H9 (cell line): Measurements from ENCODE around the gene POLD3. TPM values are rescaled to one million over a fixed set of nuclear protein-coding genes. Genes with fewer than 3 reads are reported as not detected.

Source experiments
- DNase-seq: peaks from one replicate; pipeline ENCODE4 v3.0.0-alpha.2; 2017
- H2AFZ ChIP-seq: one replicate; pipeline ENCODE4 v1.6.1; 2013; ENCODE audit warnings: mild to moderate bottlenecking, low read length, control low read depth, moderate library complexity
- H2AK5ac ChIP-seq: 2 replicates; pipeline ENCODE4 v1.6.1; 2013; ENCODE audit warnings: low read length, control low read depth, mixed read lengths; ENCODE audit not compliant: insufficient read length
- H2BK120ac ChIP-seq: one replicate; pipeline ENCODE4 v1.6.1; 2013; ENCODE audit warnings: low read depth, mild to moderate bottlenecking, low read length, control low read depth, inconsistent platforms; ENCODE audit not compliant: poor library complexity, severe bottlenecking
- H2BK12ac ChIP-seq: 2 replicates; pipeline ENCODE4 v1.6.1; 2013; ENCODE audit warnings: low read length, control low read depth, mixed read lengths, low read depth; ENCODE audit not compliant: insufficient read length
- H2BK15ac ChIP-seq: 2 replicates; pipeline ENCODE4 v1.6.1; 2013; ENCODE audit warnings: low read depth, low read length, control low read depth
- H2BK20ac ChIP-seq: one replicate; pipeline ENCODE4 v1.6.1; 2013; ENCODE audit warnings: low read depth, mild to moderate bottlenecking, low read length, control low read depth, inconsistent platforms; ENCODE audit not compliant: poor library complexity, severe bottlenecking
- H2BK5ac ChIP-seq: 2 replicates; pipeline ENCODE4 v1.6.1; 2013; ENCODE audit warnings: low read length, control low read depth, mixed read lengths; ENCODE audit not compliant: insufficient read length
- H3K14ac ChIP-seq: 2 replicates; pipeline ENCODE4 v1.6.1; 2013; ENCODE audit warnings: low read length, control low read depth; ENCODE audit not compliant: insufficient read depth
- H3K18ac ChIP-seq: 2 replicates; pipeline ENCODE4 v1.6.1; 2013; ENCODE audit warnings: low read depth, mild to moderate bottlenecking, mixed read lengths, low read length, control low read depth; ENCODE audit not compliant: insufficient read length
- H3K23ac ChIP-seq: 2 replicates; pipeline ENCODE4 v1.6.1; 2013; ENCODE audit warnings: low read length, control low read depth, mixed read lengths, low read depth; ENCODE audit not compliant: insufficient read length
- H3K23me2 ChIP-seq: 2 replicates; pipeline ENCODE4 v1.6.1; 2013; ENCODE audit warnings: low read depth, mild to moderate bottlenecking, mixed read lengths, low read length, control low read depth; ENCODE audit not compliant: insufficient read length, poor library complexity, severe bottlenecking
- H3K27ac ChIP-seq: 2 replicates; pipeline ENCODE4 v1.5.1; 2013; ENCODE audit warnings: low read length, control low read depth, mixed read lengths, low read depth; ENCODE audit not compliant: insufficient read length
- H3K27me3 ChIP-seq: 2 replicates; pipeline ENCODE4 v1.6.1; 2013; ENCODE audit warnings: low read length, control low read depth, inconsistent platforms; ENCODE audit not compliant: insufficient read depth
- H3K4ac ChIP-seq: 2 replicates; pipeline ENCODE4 v1.6.1; 2013; ENCODE audit warnings: low read depth, mild to moderate bottlenecking, control low read depth, inconsistent platforms, low read length, moderate library complexity
- H3K4me1 ChIP-seq: 2 replicates; pipeline ENCODE4 v1.6.1; 2013; ENCODE audit warnings: low read length, control low read depth, inconsistent platforms; ENCODE audit not compliant: insufficient read depth
- H3K4me2 ChIP-seq: 2 replicates; pipeline ENCODE4 v1.6.1; 2013; ENCODE audit warnings: low read length, control low read depth, mixed read lengths; ENCODE audit not compliant: insufficient read length, insufficient read depth
- H3K56ac ChIP-seq: 2 replicates; pipeline ENCODE4 v1.6.1; 2013; ENCODE audit warnings: low read depth, mild to moderate bottlenecking, mixed read lengths, low read length, control low read depth; ENCODE audit not compliant: insufficient read length
- H3K79me1 ChIP-seq: 2 replicates; pipeline ENCODE4 v1.6.1; 2013; ENCODE audit warnings: low read depth, mild to moderate bottlenecking, moderate library complexity, low read length, control low read depth, inconsistent platforms; ENCODE audit not compliant: insufficient read depth, poor library complexity, severe bottlenecking
- H3K79me2 ChIP-seq: 2 replicates; pipeline ENCODE4 v1.6.1; 2013; ENCODE audit warnings: low read length, control low read depth, inconsistent platforms; ENCODE audit not compliant: insufficient read depth
- H3K9ac ChIP-seq: 2 replicates; pipeline ENCODE4 v1.6.1; 2013; ENCODE audit warnings: low read length, control low read depth, mixed read lengths; ENCODE audit not compliant: insufficient read length; ENCODE audit errors: extremely low read depth
- H3K9me3 ChIP-seq: one replicate; pipeline ENCODE4 v1.6.1; 2013; ENCODE audit warnings: low read depth, low read length, inconsistent platforms; ENCODE audit not compliant: control insufficient read depth
- H3T11ph ChIP-seq: one replicate; pipeline ENCODE4 v1.6.1; 2013; ENCODE audit warnings: mild to moderate bottlenecking, low read length, control low read depth, inconsistent platforms
- H4K20me1 ChIP-seq: one replicate; pipeline ENCODE4 v1.6.1; 2013; ENCODE audit not compliant: control insufficient read depth, insufficient read length, insufficient read depth
- H4K5ac ChIP-seq: 2 replicates; pipeline ENCODE4 v1.6.1; 2013; ENCODE audit warnings: low read depth, mild to moderate bottlenecking, mixed read lengths, low read length, control low read depth; ENCODE audit not compliant: insufficient read length
- H4K8ac ChIP-seq: replicated peaks from 2 replicates; pipeline ENCODE4 v1.6.1; 2013; ENCODE audit warnings: low read length, control low read depth, mixed read lengths, low read depth; ENCODE audit not compliant: insufficient read length
- H4K91ac ChIP-seq: 2 replicates; pipeline ENCODE4 v1.6.1; 2013; ENCODE audit warnings: low read depth, mild to moderate bottlenecking, moderate library complexity, mixed read lengths, low read length, control low read depth; ENCODE audit not compliant: insufficient read length
- H3K27ac Mint-ChIP-seq, 3 experiments: 2 replicates in 2 of 3; 3 replicates in 1 of 3; pipeline ENCODE4 v1.8.0; 2020 to 2021; ENCODE audit warnings: mixed read lengths in 3 of 3, mild to moderate bottlenecking in 1 of 3, moderate library complexity in 1 of 3
- H3K27me3 Mint-ChIP-seq: 2 replicates; pipeline ENCODE4 v1.8.0; 2021; ENCODE audit warnings: low read depth, mild to moderate bottlenecking, moderate library complexity, mixed read lengths
- H3K36me3 Mint-ChIP-seq, 3 experiments: 2 replicates in 2 of 3; 3 replicates in 1 of 3; pipeline ENCODE4 v1.8.0; 2020 to 2021; ENCODE audit warnings: low read depth in 3 of 3, mixed read lengths in 3 of 3; ENCODE audit not compliant: insufficient read depth in 1 of 3
- H3K4me1 Mint-ChIP-seq, 2 experiments: 2 replicates each; pipeline ENCODE4 v1.8.0; 2020; ENCODE audit warnings: mixed read lengths in 2 of 2
- H3K4me3 Mint-ChIP-seq, 2 experiments: 2 replicates in 1 of 2; 3 replicates in 1 of 2; pipeline ENCODE4 v1.8.0; 2020 to 2021; ENCODE audit warnings: mild to moderate bottlenecking in 2 of 2, mixed read lengths in 2 of 2, moderate library complexity in 1 of 2
- H3K9me3 Mint-ChIP-seq, 2 experiments: 2 replicates in 1 of 2; 3 replicates in 1 of 2; pipeline ENCODE4 v1.8.0; 2020; ENCODE audit warnings: mild to moderate bottlenecking in 2 of 2, mixed read lengths in 2 of 2, moderate library complexity in 1 of 2
- CTCF ChIP-seq: fragments of 200-600 bp; sonication (generic); conservative IDR thresholded peaks from 3 replicates; pipeline ENCODE4 v1.8.0; 2021; ENCODE audit warnings: antibody characterized with exemption, mild to moderate bottlenecking
- WGBS: extraction: QIAGEN DNeasy Blood & Tissue Kit; methylation state at CpG from one replicate; pipeline ENCODE4 v1.1.7; 2013; ENCODE audit warnings: missing lambda C conversion rate, low lambda C conversion rate, mixed read lengths; ENCODE audit not compliant: insufficient read length; ENCODE audit errors: extremely low coverage; 5-methylcytosine and 5-hydroxymethylcytosine counted together
- total RNA-seq: library from RNA; stranded (reverse); gene quantifications from 2 replicates; pipeline ENCODE4 v1.2.1, GENCODE V29; 2021

POLD3 gene
- total RNA-seq, 1 experiment from 2014 or later = 34.1 TPM

- Histone ChIP-seq H4K91ac (no peak overlapping the region), H3K79me1 (no peaks in the 10 kb centered on the region), H3K27me3 (no peaks in the 10 kb centered on the region), H3K4ac (no peak overlapping the region), H3K23ac (no peak overlapping the region), H3K4me1 (no peaks in the 10 kb centered on the region), H3K9me3 (no peaks in the 10 kb centered on the region), H2AFZ (no peak overlapping the region), H2AK5ac (no peak overlapping the region), H2BK15ac (no peak overlapping the region), H4K5ac (no peak overlapping the region), H4K20me1 (no peaks in the 10 kb centered on the region), H3K9ac (no peak overlapping the region), H2BK20ac (no peak overlapping the region), H3K18ac (no peak overlapping the region), H2BK5ac (no peak overlapping the region), H2BK12ac (no peak overlapping the region), H3K79me2 (no peaks in the 10 kb centered on the region), H3K14ac (no peak overlapping the region), H3K27ac (no peak overlapping the region), H2BK120ac (no peak overlapping the region), H3T11ph (no peak overlapping the region), H3K23me2 (no peaks in the 10 kb centered on the region), H3K56ac (no peak overlapping the region), H4K8ac (no peak overlapping the region), H3K4me2 (no peak overlapping the region)
- TF ChIP-seq CTCF = no peak
- Mint-ChIP-seq H3K27me3 (no peaks in the 10 kb centered on the region), H3K9me3 (no peaks in the 10 kb centered on the region), H3K36me3 (no peaks in the 10 kb centered on the region), H3K4me3 (no peak overlapping the region), H3K27ac (no peak overlapping the region), H3K4me1 (peaks cover 0 to 6% of the 10 kb centered on the region in 2 experiments; a peak in 2 of 4 replicates)
- DNase-seq = no peak
- no CpG with 5 or more reads among the region's 3 CpGs for WGBS
Observed at GRCh38 chr11:74575999-74576398, 16.4 kb upstream of the POLD3 start.
